22Rv1 (cell line): ENCODE results near the gene CEP131.

Experiments used
- H3K27ac ChIP-seq: fragments of 450-650 bp; 2 replicates; pipeline ENCODE4 v1.5.1; 2017
- CTCF ChIP-seq: fragments of 450-650 bp; IDR thresholded peaks from 2 replicates; pipeline ENCODE4 v1.5.1; 2017; ENCODE audit warnings: mild to moderate bottlenecking
- ZFX ChIP-seq: fragments of 450-650 bp; IDR thresholded peaks from 2 replicates; pipeline ENCODE4 v1.6.1; 2017; ENCODE audit warnings: antibody characterized with exemption, borderline replicate concordance

CEP131 gene

GRCh38 chr17:81203136-81203535 lies 19.6 kb downstream of the CEP131 start:
- no peak for TF ChIP-seq CTCF
- no peak for TF ChIP-seq ZFX
- no peak overlapping the region for H3K27ac ChIP-seq

- no peak for TF ChIP-seq CTCF
- no peak for TF ChIP-seq ZFX
- no peak overlapping the region for H3K27ac ChIP-seq
These were observed 20.4 kb downstream of the CEP131 start for GRCh38 chr17:81202318-81202717.

GRCh38 chr17:81200695-81201580 lies 21.8 kb downstream of the CEP131 start:
- no peak for TF ChIP-seq ZFX
- peak; percentile 66 for TF ChIP-seq CTCF
- H3K27ac ChIP-seq, result no peak overlapping the region

- TF ChIP-seq ZFX (no peak), CTCF (no peak)
These were observed 22.6 kb downstream of the CEP131 start for GRCh38 chr17:81200201-81200600.

GRCh38 chr17:81199482-81199830 lies 23.3 kb downstream of the CEP131 start:
- H3K27ac ChIP-seq, result no peak overlapping the region
- no peak for TF ChIP-seq ZFX
- no peak for TF ChIP-seq CTCF

More at GRCh38 chr17:81200201-81200600, 22.6 kb downstream of the CEP131 start:
- no peak overlapping the region for H3K27ac ChIP-seq

- H3K27ac ChIP-seq, result no peak overlapping the region
These were observed 23.8 kb downstream of the CEP131 start for GRCh38 chr17:81198826-81199481.

GRCh38 chr17:81197831-81198490 lies 24.8 kb downstream of the CEP131 start:
- no peak overlapping the region for H3K27ac ChIP-seq
- no peak for TF ChIP-seq CTCF
- no peak for TF ChIP-seq ZFX

More at GRCh38 chr17:81198826-81199481, 23.8 kb downstream of the CEP131 start:
- TF ChIP-seq ZFX, result no peak
